Osteoblast (primary cell): ENCODE results near the gene TM4SF1. TPM values are rescaled to one million over a fixed set of nuclear protein-coding genes. Genes with fewer than 3 reads are reported as not detected.

Source experiments
- DNase-seq: peaks from one replicate; pipeline ENCODE4 v3.0.0; 2011; ENCODE audit warnings: low spot score, mixed read lengths; ENCODE audit not compliant: insufficient read length; ENCODE audit errors: missing footprints
- H2AFZ ChIP-seq: 2 replicates; pipeline ENCODE4 v1.6.0; 2011; ENCODE audit warnings: mild to moderate bottlenecking, low read length
- H3K27ac ChIP-seq: 2 replicates; pipeline ENCODE4 v1.5.1; 2011; ENCODE audit warnings: mild to moderate bottlenecking, low read depth, low read length, moderate library complexity
- H3K27me3 ChIP-seq: 2 replicates; pipeline ENCODE4 v1.6.0; 2012; ENCODE audit warnings: mild to moderate bottlenecking, control low read depth, inconsistent platforms, low read length, moderate library complexity; ENCODE audit not compliant: insufficient read depth
- H3K36me3 ChIP-seq: 2 replicates; pipeline ENCODE4 v1.5.1; 2011; ENCODE audit warnings: mild to moderate bottlenecking, low read length, control low read depth, moderate library complexity; ENCODE audit not compliant: insufficient read depth
- H3K4me1 ChIP-seq: 2 replicates; pipeline ENCODE4 v1.5.1; 2011; ENCODE audit warnings: mild to moderate bottlenecking, low read length, control low read depth, moderate library complexity; ENCODE audit not compliant: insufficient read depth
- H3K4me2 ChIP-seq: 2 replicates; pipeline ENCODE4 v1.6.0; 2011; ENCODE audit warnings: mild to moderate bottlenecking, low read length; ENCODE audit not compliant: insufficient read depth
- H3K4me3 ChIP-seq: fragments of 200-600 bp; sonication (generic); 3 replicates; pipeline ENCODE4 v1.5.1; 2012; ENCODE audit warnings: mild to moderate bottlenecking, low read length, inconsistent platforms; ENCODE audit not compliant: insufficient read depth
- H3K79me2 ChIP-seq: 2 replicates; pipeline ENCODE4 v1.6.0; 2012; ENCODE audit warnings: mild to moderate bottlenecking, low read length, control low read depth, inconsistent platforms; ENCODE audit not compliant: insufficient read depth
- H3K9me3 ChIP-seq: 2 replicates; pipeline ENCODE4 v1.5.1; 2011; ENCODE audit warnings: low read depth, low read length, control low read depth
- H4K20me1 ChIP-seq: 2 replicates; pipeline ENCODE4 v1.6.0; 2012; ENCODE audit warnings: mild to moderate bottlenecking, low read length, control low read depth; ENCODE audit not compliant: insufficient read depth
- total RNA-seq: library from RNA; depleted of rRNA; stranded (reverse); fragments of >200 nt; gene quantifications from 2 replicates; pipeline ENCODE4 v1.2.3, GENCODE V29; 2012
- TF ChIP-seq, protein P1 (sequence below): IDR thresholded peaks from 2 replicates; pipeline ENCODE4 v1.5.1; 2011; ENCODE audit warnings: mild to moderate bottlenecking, low read depth, low read length, moderate library complexity; ENCODE audit errors: extremely low read depth

Gene TM4SF1
- total RNA-seq, 1 donor = 210 TPM

DNA sequence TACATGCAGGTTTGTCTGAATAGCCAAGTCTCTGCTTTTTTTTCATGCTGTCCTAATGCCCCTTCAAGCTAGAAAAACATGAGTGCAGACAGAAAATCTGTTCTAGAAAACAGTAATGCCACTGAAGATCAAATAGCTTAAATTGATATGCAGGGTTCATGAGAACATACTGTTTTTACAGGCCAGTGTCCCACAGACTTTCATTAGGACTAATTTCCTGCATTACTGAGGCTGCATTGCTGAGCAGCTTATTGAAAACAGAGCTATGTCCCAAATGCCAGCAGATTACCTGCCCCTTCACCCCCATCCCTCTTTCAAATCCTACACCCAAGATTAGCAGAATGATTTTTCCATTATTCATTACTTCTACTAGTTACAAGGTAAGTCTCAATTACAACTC is 44.7 kb downstream of the TM4SF1 start:
- H4K20me1 ChIP-seq = no peaks in the 10 kb centered on the region
- H3K9me3 ChIP-seq = no peaks in the 10 kb centered on the region
- no peak overlapping the region for H3K4me3 ChIP-seq
- peaks cover 16% of the 10 kb centered on the region for H3K4me1 ChIP-seq
- peak overlapping the region; percentile 36 for H2AFZ ChIP-seq
- no peak for DNase-seq
- no peaks in the 10 kb centered on the region for H3K79me2 ChIP-seq
- H3K27me3 ChIP-seq = no peaks in the 10 kb centered on the region
- H3K36me3 ChIP-seq = no peaks in the 10 kb centered on the region
- TF ChIP-seq, protein P1, sequence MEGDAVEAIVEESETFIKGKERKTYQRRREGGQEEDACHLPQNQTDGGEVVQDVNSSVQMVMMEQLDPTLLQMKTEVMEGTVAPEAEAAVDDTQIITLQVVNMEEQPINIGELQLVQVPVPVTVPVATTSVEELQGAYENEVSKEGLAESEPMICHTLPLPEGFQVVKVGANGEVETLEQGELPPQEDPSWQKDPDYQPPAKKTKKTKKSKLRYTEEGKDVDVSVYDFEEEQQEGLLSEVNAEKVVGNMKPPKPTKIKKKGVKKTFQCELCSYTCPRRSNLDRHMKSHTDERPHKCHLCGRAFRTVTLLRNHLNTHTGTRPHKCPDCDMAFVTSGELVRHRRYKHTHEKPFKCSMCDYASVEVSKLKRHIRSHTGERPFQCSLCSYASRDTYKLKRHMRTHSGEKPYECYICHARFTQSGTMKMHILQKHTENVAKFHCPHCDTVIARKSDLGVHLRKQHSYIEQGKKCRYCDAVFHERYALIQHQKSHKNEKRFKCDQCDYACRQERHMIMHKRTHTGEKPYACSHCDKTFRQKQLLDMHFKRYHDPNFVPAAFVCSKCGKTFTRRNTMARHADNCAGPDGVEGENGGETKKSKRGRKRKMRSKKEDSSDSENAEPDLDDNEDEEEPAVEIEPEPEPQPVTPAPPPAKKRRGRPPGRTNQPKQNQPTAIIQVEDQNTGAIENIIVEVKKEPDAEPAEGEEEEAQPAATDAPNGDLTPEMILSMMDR = no peak
- H3K27ac ChIP-seq = no peak overlapping the region
- no peak overlapping the region for H3K4me2 ChIP-seq

DNA sequence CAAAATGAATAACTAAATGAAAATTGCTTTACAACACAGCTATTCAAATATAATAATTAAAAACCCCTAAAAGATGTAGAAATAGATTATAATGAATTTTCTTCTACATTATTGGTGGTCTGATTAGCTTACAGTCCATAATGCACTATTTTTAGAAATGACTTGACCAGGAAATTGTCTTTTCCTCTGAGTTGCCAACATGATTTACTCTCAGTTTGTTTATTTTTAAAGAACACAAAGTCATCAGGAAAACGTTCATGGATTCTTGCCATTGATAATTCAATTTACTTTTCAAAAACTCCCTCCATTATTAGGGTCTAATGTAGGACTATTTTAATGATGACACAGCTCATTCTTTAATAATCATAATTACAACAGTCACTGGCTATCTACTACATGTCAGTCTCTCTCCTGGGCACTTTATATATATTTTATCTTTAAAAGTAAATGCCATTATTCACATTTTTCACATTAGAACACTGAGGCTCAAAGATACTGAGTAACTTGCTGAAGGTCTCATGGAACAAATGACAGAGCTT is 45.2 kb downstream of the TM4SF1 start:
- Histone ChIP-seq H3K27me3 (no peaks in the 10 kb centered on the region), H3K79me2 (no peaks in the 10 kb centered on the region), H4K20me1 (no peaks in the 10 kb centered on the region), H3K4me1 (peaks cover 16% of the 10 kb centered on the region), H2AFZ (no peak overlapping the region), H3K36me3 (no peaks in the 10 kb centered on the region), H3K4me2 (no peak overlapping the region), H3K9me3 (no peaks in the 10 kb centered on the region), H3K27ac (no peak overlapping the region), H3K4me3 (no peak overlapping the region)
- no peak for DNase-seq
- TF ChIP-seq, protein P1 = no peak

DNA sequence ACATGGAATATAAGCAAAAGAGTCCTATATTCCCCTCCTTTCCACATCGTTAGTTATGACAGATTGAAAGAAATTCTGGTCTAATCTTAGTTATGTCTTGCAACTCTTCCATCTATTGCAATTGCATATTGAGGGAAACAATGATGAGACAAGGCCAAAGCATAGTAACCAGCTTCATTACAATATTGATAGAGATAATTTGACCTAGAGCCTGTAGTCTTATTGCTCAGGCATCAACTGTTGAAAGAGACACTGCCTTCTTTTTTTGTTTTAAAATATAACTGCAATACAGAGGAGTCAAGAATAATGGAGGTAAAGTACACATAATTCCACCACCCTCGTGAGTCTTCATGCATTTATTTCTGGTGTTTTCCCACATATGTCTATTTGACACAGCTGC is 46.1 kb downstream of the TM4SF1 start:
- no peaks in the 10 kb centered on the region for H3K79me2 ChIP-seq
- H3K27me3 ChIP-seq = no peaks in the 10 kb centered on the region

DNA sequence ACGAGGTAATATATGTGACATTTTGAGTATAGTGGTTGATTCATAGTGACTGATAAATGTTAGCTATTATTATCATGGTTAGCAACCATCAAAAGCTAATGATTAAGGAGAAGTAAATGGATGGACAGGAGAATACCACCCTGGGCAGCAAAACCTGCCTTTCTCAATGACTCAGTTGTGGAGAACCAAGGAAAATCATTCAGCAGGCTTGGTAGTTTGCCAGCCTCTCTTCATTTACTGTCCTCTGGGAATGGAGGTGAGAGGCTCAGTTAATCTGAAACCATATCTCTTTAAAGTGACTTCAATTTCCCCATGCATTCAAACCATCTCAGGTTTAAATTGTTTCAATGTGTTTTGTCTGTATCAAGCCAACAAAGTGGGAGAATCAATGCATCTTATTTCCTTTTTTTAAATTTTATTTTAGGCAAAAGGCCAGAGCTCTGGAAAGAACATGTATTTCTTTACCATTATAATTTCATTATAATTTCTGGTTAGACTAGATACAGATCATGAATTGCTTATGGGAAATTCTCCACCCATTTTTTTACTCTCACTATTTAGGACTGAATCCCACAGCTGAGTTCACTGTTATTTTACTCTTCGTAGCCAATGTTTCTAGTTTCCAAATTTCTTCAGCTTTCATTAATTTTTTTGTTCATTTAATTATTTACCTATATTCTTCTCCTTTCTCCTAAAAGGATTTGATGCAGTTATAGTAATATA is 46.7 kb downstream of the TM4SF1 start:
- no peak for DNase-seq

More for the DNA sequence above, 46.1 kb downstream of the TM4SF1 start:
- Histone ChIP-seq H3K4me1 (peaks cover 16% of the 10 kb centered on the region), H3K4me2 (no peak overlapping the region), H3K9me3 (no peaks in the 10 kb centered on the region), H4K20me1 (no peaks in the 10 kb centered on the region), H2AFZ (no peak overlapping the region), H3K27ac (no peak overlapping the region), H3K36me3 (no peaks in the 10 kb centered on the region), H3K4me3 (no peak overlapping the region)
- no peak for DNase-seq
- TF ChIP-seq, protein P1 = no peak

More for the DNA sequence above, 46.7 kb downstream of the TM4SF1 start:
- peaks cover 16% of the 10 kb centered on the region for H3K4me1 ChIP-seq
- H3K4me2 ChIP-seq = no peak overlapping the region
- H3K9me3 ChIP-seq = no peaks in the 10 kb centered on the region
- TF ChIP-seq, protein P1 = no peak
- H3K79me2 ChIP-seq = no peaks in the 10 kb centered on the region
- no peak overlapping the region for H3K27ac ChIP-seq
- no peaks in the 10 kb centered on the region for H3K27me3 ChIP-seq
- no peak overlapping the region for H2AFZ ChIP-seq
- no peaks in the 10 kb centered on the region for H4K20me1 ChIP-seq
- no peak overlapping the region for H3K4me3 ChIP-seq
- no peaks in the 10 kb centered on the region for H3K36me3 ChIP-seq
